ENCODE results near the gene GTF2E1. TPM values are rescaled to one million over a fixed set of nuclear protein-coding genes. Genes with fewer than 3 reads are reported as not detected.

GTF2E1 gene
- total and polyA plus RNA-seq, 5 donors, result 4.9 to 13.9 (median 11.4) TPM

- Histone ChIP-seq H3K4me1 (ENCODE audit: control insufficient read depth, insufficient read depth, low read length) (no peaks in the 10 kb centered on the region), H3K27me3 (ENCODE audit: control insufficient read depth, insufficient read depth) (no peaks in the 10 kb centered on the region), H3K27ac (ENCODE audit: low read length) (no peak overlapping the region), H3K9me3 (ENCODE audit: control insufficient read depth, low read length) (no peaks in the 10 kb centered on the region), H3K4me3 (ENCODE audit: low read length) (no peak overlapping the region)
- ATAC-seq (no peak), DNase-seq (no peak)
- WGBS, result 58% methylated on average over 1 of the region's 1 CpG
- intact Hi-C loops (cut with DNase I), result loop anchor here in 3 of 4 donors (5.0 to 10.0 kb wide), 3 partner anchors 234 to 556 kb away; no protein-coding TSS in a partner anchor
Measured at GRCh38 chr3:120798346-120798745, 55.8 kb downstream of the GTF2E1 start.

GRCh38 chr3:120800625-120801024, 58.1 kb downstream of the GTF2E1 start:
- no peaks in the 10 kb centered on the region for H3K9me3 ChIP-seq (ENCODE audit: control insufficient read depth, low read length)
- DNase-seq, result no peak
- ATAC-seq, result no peak
- H3K4me3 ChIP-seq (ENCODE audit: low read length), result no peak overlapping the region
- intact Hi-C loops (cut with DNase I), result no loop called here
- H3K4me1 ChIP-seq (ENCODE audit: control insufficient read depth, insufficient read depth, low read length), result no peaks in the 10 kb centered on the region
- no peaks in the 10 kb centered on the region for H3K27me3 ChIP-seq (ENCODE audit: control insufficient read depth, insufficient read depth)
- H3K27ac ChIP-seq (ENCODE audit: low read length), result no peak overlapping the region

GRCh38 chr3:120801484-120801883, 58.9 kb downstream of the GTF2E1 start:
- intact Hi-C loops (cut with DNase I), result no loop called here
- ATAC-seq, result no peak
- WGBS, result 73% methylated on average over 2 of the region's 2 CpGs

GRCh38 chr3:120802916-120803315, 60.4 kb downstream of the GTF2E1 start:
- ATAC-seq, result no peak
- intact Hi-C loops (cut with DNase I), result no loop called here
- H3K9me3 ChIP-seq (ENCODE audit: control insufficient read depth, low read length), result no peaks in the 10 kb centered on the region
- WGBS, result 70% methylated on average over 3 of the region's 3 CpGs
- H3K4me3 ChIP-seq (ENCODE audit: low read length), result no peak overlapping the region
- no peaks in the 10 kb centered on the region for H3K27me3 ChIP-seq (ENCODE audit: control insufficient read depth, insufficient read depth)
- no peak overlapping the region for H3K27ac ChIP-seq (ENCODE audit: low read length)
- no peaks in the 10 kb centered on the region for H3K4me1 ChIP-seq (ENCODE audit: control insufficient read depth, insufficient read depth, low read length)
- no peak for DNase-seq

More at GRCh38 chr3:120801484-120801883, 58.9 kb downstream of the GTF2E1 start:
- no peak for DNase-seq
- Histone ChIP-seq H3K4me1 (ENCODE audit: control insufficient read depth, insufficient read depth, low read length) (no peaks in the 10 kb centered on the region), H3K27ac (ENCODE audit: low read length) (no peak overlapping the region), H3K27me3 (ENCODE audit: control insufficient read depth, insufficient read depth) (no peaks in the 10 kb centered on the region), H3K9me3 (ENCODE audit: control insufficient read depth, low read length) (no peaks in the 10 kb centered on the region), H3K4me3 (ENCODE audit: low read length) (no peak overlapping the region)

DNA sequence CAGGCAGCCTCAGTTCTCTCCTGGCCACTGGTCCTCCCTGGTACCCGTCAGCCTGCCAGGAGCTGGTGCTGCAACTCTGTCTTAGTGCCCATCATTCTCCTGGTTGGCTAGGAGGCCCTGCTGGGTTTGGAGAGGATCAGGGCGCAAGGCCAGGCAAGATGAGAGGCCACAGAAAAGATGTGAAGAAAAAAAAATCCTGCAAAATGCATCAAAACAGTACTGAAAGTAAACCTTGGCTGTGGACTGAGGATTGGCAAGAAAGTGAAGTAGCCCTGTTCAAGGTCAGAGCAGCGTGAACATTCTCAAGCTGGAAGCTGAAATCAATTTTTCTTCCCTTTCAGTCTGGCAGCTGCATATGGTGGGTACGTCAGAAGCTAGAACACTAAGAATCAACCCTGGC, 74.2 kb downstream of the GTF2E1 start:
- no peak overlapping the region for H3K4me3 ChIP-seq (ENCODE audit: low read length)
- DNase-seq (peak in 1 of 3 donors; percentile 29), ATAC-seq (no peak)
- H3K9me3 ChIP-seq (ENCODE audit: control insufficient read depth, low read length), result no peaks in the 10 kb centered on the region
- H3K27ac ChIP-seq (ENCODE audit: low read length), result no peak overlapping the region
- no peaks in the 10 kb centered on the region for H3K4me1 ChIP-seq (ENCODE audit: control insufficient read depth, insufficient read depth, low read length)
- 64% methylated on average over 4 of the region's 4 CpGs for WGBS
- intact Hi-C loops (cut with DNase I), result no loop called here
- H3K27me3 ChIP-seq (ENCODE audit: control insufficient read depth, insufficient read depth), result no peaks in the 10 kb centered on the region

DNA sequence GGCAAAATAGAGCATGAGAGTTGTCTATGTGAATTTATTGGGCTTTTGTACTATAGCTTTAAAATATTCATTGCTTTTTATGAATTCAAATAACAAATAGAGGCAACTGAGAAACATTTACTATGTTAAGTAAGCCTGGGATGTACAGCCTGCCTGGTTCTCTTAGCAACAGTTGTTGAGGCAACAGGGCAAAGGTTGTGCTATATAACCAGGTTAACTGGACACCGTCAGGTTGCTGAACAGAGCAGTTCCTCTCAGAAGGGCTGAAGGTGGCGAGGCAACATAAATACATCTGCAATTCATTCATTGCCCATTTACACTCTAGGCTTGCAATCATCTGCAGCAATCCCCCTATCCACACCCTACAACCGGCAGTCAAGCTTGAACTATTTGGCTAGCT, 78.2 kb downstream of the GTF2E1 start:
- ATAC-seq (no peak), DNase-seq (no peak)
- no peaks in the 10 kb centered on the region for H3K4me1 ChIP-seq (ENCODE audit: control insufficient read depth, insufficient read depth, low read length)
- 85% methylated on average over 3 of the region's 3 CpGs for WGBS
- no peaks in the 10 kb centered on the region for H3K9me3 ChIP-seq (ENCODE audit: control insufficient read depth, low read length)
- no peaks in the 10 kb centered on the region for H3K27me3 ChIP-seq (ENCODE audit: control insufficient read depth, insufficient read depth)
- intact Hi-C loops (cut with DNase I), result no loop called here
- no peak overlapping the region for H3K4me3 ChIP-seq (ENCODE audit: low read length)
- H3K27ac ChIP-seq (ENCODE audit: low read length), result no peak overlapping the region

GRCh38 chr3:120821426-120821825, 78.9 kb downstream of the GTF2E1 start:
- H3K27me3 ChIP-seq (ENCODE audit: control insufficient read depth, insufficient read depth), result no peaks in the 10 kb centered on the region
- H3K4me1 ChIP-seq (ENCODE audit: control insufficient read depth, insufficient read depth, low read length), result no peaks in the 10 kb centered on the region
- intact Hi-C loops (cut with DNase I), result no loop called here
- DNase-seq (no peak), ATAC-seq (no peak)
- no peak overlapping the region for H3K27ac ChIP-seq (ENCODE audit: low read length)
- no peaks in the 10 kb centered on the region for H3K9me3 ChIP-seq (ENCODE audit: control insufficient read depth, low read length)
- H3K4me3 ChIP-seq (ENCODE audit: low read length), result no peak overlapping the region

- no peaks in the 10 kb centered on the region for H3K4me1 ChIP-seq (ENCODE audit: control insufficient read depth, insufficient read depth, low read length)
- no peak for DNase-seq
- no peak overlapping the region for H3K4me3 ChIP-seq (ENCODE audit: low read length)
- no peak for ATAC-seq
- H3K27me3 ChIP-seq (ENCODE audit: control insufficient read depth, insufficient read depth), result no peaks in the 10 kb centered on the region
- no peaks in the 10 kb centered on the region for H3K9me3 ChIP-seq (ENCODE audit: control insufficient read depth, low read length)
- no peak overlapping the region for H3K27ac ChIP-seq (ENCODE audit: low read length)
- 80% methylated on average over 3 of the region's 3 CpGs for WGBS
- intact Hi-C loops (cut with DNase I), result no loop called here
Measured at GRCh38 chr3:120823156-120823555, 80.6 kb downstream of the GTF2E1 start.

GRCh38 chr3:120824613-120825012, 82.1 kb downstream of the GTF2E1 start:
- DNase-seq (no peak), ATAC-seq (no peak)
- WGBS, result 30% methylated on average over 1 of the region's 1 CpG
- no peaks in the 10 kb centered on the region for H3K9me3 ChIP-seq (ENCODE audit: control insufficient read depth, low read length)
- H3K4me1 ChIP-seq (ENCODE audit: control insufficient read depth, insufficient read depth, low read length), result no peaks in the 10 kb centered on the region
- no peak overlapping the region for H3K4me3 ChIP-seq (ENCODE audit: low read length)
- H3K27ac ChIP-seq (ENCODE audit: low read length), result no peak overlapping the region
- intact Hi-C loops (cut with DNase I), result no loop called here
- H3K27me3 ChIP-seq (ENCODE audit: control insufficient read depth, insufficient read depth), result no peaks in the 10 kb centered on the region

GRCh38 chr3:120828796-120829195, 86.3 kb downstream of the GTF2E1 start:
- Histone ChIP-seq H3K4me3 (ENCODE audit: low read length) (no peak overlapping the region), H3K27me3 (ENCODE audit: control insufficient read depth, insufficient read depth) (no peaks in the 10 kb centered on the region), H3K9me3 (ENCODE audit: control insufficient read depth, low read length) (no peaks in the 10 kb centered on the region), H3K4me1 (ENCODE audit: control insufficient read depth, insufficient read depth, low read length) (no peaks in the 10 kb centered on the region), H3K27ac (ENCODE audit: low read length) (no peak overlapping the region)
- DNase-seq (no peak), ATAC-seq (no peak)
- intact Hi-C loops (cut with DNase I), result no loop called here
- WGBS, result 43% methylated on average over 1 of the region's 1 CpG

- Histone ChIP-seq H3K27me3 (ENCODE audit: control insufficient read depth, insufficient read depth) (no peaks in the 10 kb centered on the region), H3K9me3 (ENCODE audit: control insufficient read depth, low read length) (no peaks in the 10 kb centered on the region), H3K27ac (ENCODE audit: low read length) (no peak overlapping the region), H3K4me3 (ENCODE audit: low read length) (no peak overlapping the region), H3K4me1 (ENCODE audit: control insufficient read depth, insufficient read depth, low read length) (no peaks in the 10 kb centered on the region)
- WGBS, result 72% methylated on average over 4 of the region's 4 CpGs
- intact Hi-C loops (cut with DNase I), result no loop called here
- DNase-seq (no peak), ATAC-seq (no peak)
Measured at GRCh38 chr3:120831066-120831465, 88.5 kb downstream of the GTF2E1 start.

All from right cardiac atrium (tissue), 5 donors.